ENCODE results near the gene NCAM1.

- TF ChIP-seq CTCF (IDR thresholded peaks at IDR 0.05) (no peak), POLR2A (IDR thresholded peaks at IDR 0.05) (no peak)
Observed at GRCh38 chr11:113173126-113173525, 211.9 kb downstream of the NCAM1 start.
